SU-DHL-6 (cell line): ENCODE results near the gene CABCOCO1.

Experiments used
- EZH2phosphoT487 ChIP-seq: fragments of 200-600 bp; sonication (generic), shearing (Covaris generic); conservative IDR thresholded peaks from 2 replicates; pipeline ENCODE4 v1.6.1; 2018; ENCODE audit warnings: mild to moderate bottlenecking, antibody characterized with exemption, low read length, moderate library complexity, mixed read lengths
- TF ChIP-seq, protein P1 (sequence below): fragments of 200-600 bp; sonication (generic); IDR thresholded peaks from one replicate; pipeline ENCODE4 v1.5.1; 2017; ENCODE audit warnings: antibody characterized with exemption, mild to moderate bottlenecking, low read length, moderate library complexity; ENCODE audit not compliant: insufficient read depth, poor library complexity, severe bottlenecking

DNA sequence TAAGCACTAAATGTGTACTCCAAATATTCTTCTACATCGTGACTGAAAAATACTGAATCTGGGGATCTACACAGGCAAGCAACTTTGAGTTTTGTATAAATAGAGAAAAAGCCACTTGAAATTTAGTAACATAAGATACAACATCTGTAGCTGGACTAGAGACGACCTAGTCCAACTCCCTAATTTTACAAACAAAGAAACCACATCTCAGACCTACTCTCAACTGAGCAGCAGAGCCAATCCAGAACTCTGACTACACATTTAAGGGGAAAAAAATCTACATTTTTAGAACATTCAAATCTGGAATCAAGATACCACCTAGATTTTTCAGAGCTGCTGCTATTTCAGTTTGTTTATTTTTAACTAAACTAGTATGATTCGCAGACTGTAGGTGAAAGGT, 88.9 kb downstream of the CABCOCO1 start:
- TF ChIP-seq, protein P1, sequence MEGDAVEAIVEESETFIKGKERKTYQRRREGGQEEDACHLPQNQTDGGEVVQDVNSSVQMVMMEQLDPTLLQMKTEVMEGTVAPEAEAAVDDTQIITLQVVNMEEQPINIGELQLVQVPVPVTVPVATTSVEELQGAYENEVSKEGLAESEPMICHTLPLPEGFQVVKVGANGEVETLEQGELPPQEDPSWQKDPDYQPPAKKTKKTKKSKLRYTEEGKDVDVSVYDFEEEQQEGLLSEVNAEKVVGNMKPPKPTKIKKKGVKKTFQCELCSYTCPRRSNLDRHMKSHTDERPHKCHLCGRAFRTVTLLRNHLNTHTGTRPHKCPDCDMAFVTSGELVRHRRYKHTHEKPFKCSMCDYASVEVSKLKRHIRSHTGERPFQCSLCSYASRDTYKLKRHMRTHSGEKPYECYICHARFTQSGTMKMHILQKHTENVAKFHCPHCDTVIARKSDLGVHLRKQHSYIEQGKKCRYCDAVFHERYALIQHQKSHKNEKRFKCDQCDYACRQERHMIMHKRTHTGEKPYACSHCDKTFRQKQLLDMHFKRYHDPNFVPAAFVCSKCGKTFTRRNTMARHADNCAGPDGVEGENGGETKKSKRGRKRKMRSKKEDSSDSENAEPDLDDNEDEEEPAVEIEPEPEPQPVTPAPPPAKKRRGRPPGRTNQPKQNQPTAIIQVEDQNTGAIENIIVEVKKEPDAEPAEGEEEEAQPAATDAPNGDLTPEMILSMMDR: no peak
- no peak for TF ChIP-seq EZH2phosphoT487
